Activated naive CD8-positive, alpha-beta T cell treated with anti-CD3 and anti-CD28 coated beads for 36 hours (primary cell): Measurements from ENCODE around the gene STPG4. TPM values are rescaled to one million over a fixed set of nuclear protein-coding genes. Genes with fewer than 3 reads are reported as not detected.
A peak's percentile ranks its signal among the peaks of the same experiment; 100 is the strongest.
"Not testable (repeated sequence)": the region's sequence is repeated elsewhere in the genome, so short reads cannot be mapped to it uniquely, and the experiment has no call there.

Experiments used
- DNase-seq: peaks from one replicate; pipeline ENCODE4 v3.0.0; 2021
- H3K27ac Mint-ChIP-seq: one replicate; pipeline ENCODE4 v1.8.0; 2022; ENCODE audit warnings: mild to moderate bottlenecking, moderate library complexity, mixed read lengths
- H3K27me3 Mint-ChIP-seq: one replicate; pipeline ENCODE4 v1.8.0; 2022; ENCODE audit warnings: mild to moderate bottlenecking, mixed read lengths
- H3K36me3 Mint-ChIP-seq: one replicate; pipeline ENCODE4 v1.8.0; 2021; ENCODE audit warnings: mild to moderate bottlenecking, mixed read lengths
- H3K4me1 Mint-ChIP-seq: one replicate; pipeline ENCODE4 v1.8.0; 2021; ENCODE audit warnings: mixed read lengths
- H3K4me3 Mint-ChIP-seq: one replicate; pipeline ENCODE4 v1.8.0; 2022; ENCODE audit warnings: mild to moderate bottlenecking, moderate library complexity, mixed read lengths
- H3K9me3 Mint-ChIP-seq: one replicate; pipeline ENCODE4 v1.8.0; 2022; ENCODE audit warnings: mixed read lengths
- total RNA-seq, 2 experiments: library from RNA; stranded (reverse); gene quantifications; one replicate each; pipeline ENCODE4 v1.2.3, GENCODE V29; 2021

Gene STPG4
- total RNA-seq, 2 experiments from 2014 or later: not detected

GRCh38 chr2:47181176-47181575 lies 26.1 kb upstream of the STPG4 start:
- H3K4me1 Mint-ChIP-seq: peaks cover 11% of the 10 kb centered on the region
- H3K9me3 Mint-ChIP-seq: no peaks in the 10 kb centered on the region
- H3K4me3 Mint-ChIP-seq: no peak overlapping the region
- H3K27me3 Mint-ChIP-seq: peaks cover 10% of the 10 kb centered on the region
- no peak overlapping the region for H3K27ac Mint-ChIP-seq
- no peak for DNase-seq
- peaks cover 5% of the 10 kb centered on the region for H3K36me3 Mint-ChIP-seq

- Mint-ChIP-seq H3K4me3 (no peak overlapping the region), H3K27me3 (peaks cover 11% of the 10 kb centered on the region), H3K4me1 (peaks cover 14% of the 10 kb centered on the region), H3K36me3 (peaks cover 10% of the 10 kb centered on the region), H3K27ac (no peak overlapping the region), H3K9me3 (no peaks in the 10 kb centered on the region)
- no peak for DNase-seq
These were observed 25.4 kb upstream of the STPG4 start for GRCh38 chr2:47180531-47180930.

- peaks cover 21% of the 10 kb centered on the region for H3K4me1 Mint-ChIP-seq
These were observed 24.3 kb upstream of the STPG4 start for GRCh38 chr2:47179388-47179787.

GRCh38 chr2:47178341-47178740 lies 23.2 kb upstream of the STPG4 start:
- Mint-ChIP-seq H3K27ac (no peak overlapping the region), H3K4me3 (no peak overlapping the region), H3K36me3 (peaks cover 28% of the 10 kb centered on the region), H3K4me1 (peaks cover 30% of the 10 kb centered on the region), H3K9me3 (no peaks in the 10 kb centered on the region), H3K27me3 (peaks cover 11% of the 10 kb centered on the region)
- DNase-seq: no peak

More at GRCh38 chr2:47179388-47179787, 24.3 kb upstream of the STPG4 start:
- no peaks in the 10 kb centered on the region for H3K9me3 Mint-ChIP-seq
- DNase-seq: no peak
- peaks cover 19% of the 10 kb centered on the region for H3K36me3 Mint-ChIP-seq
- H3K27me3 Mint-ChIP-seq: peaks cover 13% of the 10 kb centered on the region
- H3K27ac Mint-ChIP-seq: peak overlapping the region; percentile 23
- no peak overlapping the region for H3K4me3 Mint-ChIP-seq

- peak overlapping the region; percentile 100 for H3K27ac Mint-ChIP-seq
- peaks cover 11% of the 10 kb centered on the region for H3K27me3 Mint-ChIP-seq
- no peaks in the 10 kb centered on the region for H3K9me3 Mint-ChIP-seq
- H3K36me3 Mint-ChIP-seq: peaks cover 39% of the 10 kb centered on the region
- H3K4me1 Mint-ChIP-seq: peaks cover 38% of the 10 kb centered on the region
- no peak for DNase-seq
- H3K4me3 Mint-ChIP-seq: peak overlapping the region; percentile 100
These were observed 22.0 kb upstream of the STPG4 start for GRCh38 chr2:47177043-47177565.

- DNase-seq: peak; percentile 42
- H3K27me3 Mint-ChIP-seq: peaks cover 11% of the 10 kb centered on the region
These were observed 19.7 kb upstream of the STPG4 start for GRCh38 chr2:47174733-47175361.

GRCh38 chr2:47173986-47174732 lies 19.1 kb upstream of the STPG4 start:
- peak overlapping the region; percentile 65 for H3K27ac Mint-ChIP-seq
- no peak for DNase-seq

More at GRCh38 chr2:47174733-47175361, 19.7 kb upstream of the STPG4 start:
- peaks cover 52% of the 10 kb centered on the region for H3K4me1 Mint-ChIP-seq
- no peaks in the 10 kb centered on the region for H3K9me3 Mint-ChIP-seq
- peak overlapping the region; percentile 95 for H3K27ac Mint-ChIP-seq
- peak overlapping the region; percentile 96 for H3K4me3 Mint-ChIP-seq
- H3K36me3 Mint-ChIP-seq: peaks cover 53% of the 10 kb centered on the region

GRCh38 chr2:47172922-47173695 lies 18.0 kb upstream of the STPG4 start:
- Mint-ChIP-seq H3K9me3 (no peaks in the 10 kb centered on the region), H3K27me3 (peaks cover 11% of the 10 kb centered on the region), H3K4me3 (peak overlapping the region; percentile 96), H3K36me3 (peaks cover 61% of the 10 kb centered on the region), H3K4me1 (peaks cover 63% of the 10 kb centered on the region), H3K27ac (peak overlapping the region; percentile 6)
- DNase-seq: no peak

More at GRCh38 chr2:47173986-47174732, 19.1 kb upstream of the STPG4 start:
- Mint-ChIP-seq H3K36me3 (peaks cover 55% of the 10 kb centered on the region), H3K9me3 (no peaks in the 10 kb centered on the region), H3K4me3 (peak overlapping the region; percentile 96), H3K27me3 (peaks cover 11% of the 10 kb centered on the region), H3K4me1 (peaks cover 56% of the 10 kb centered on the region)

- Mint-ChIP-seq H3K27ac (no peak overlapping the region), H3K9me3 (no peaks in the 10 kb centered on the region), H3K27me3 (peaks cover 11% of the 10 kb centered on the region), H3K4me3 (peak overlapping the region; percentile 96), H3K4me1 (peaks cover 59% of the 10 kb centered on the region), H3K36me3 (peaks cover 63% of the 10 kb centered on the region)
- DNase-seq: no peak
These were observed 17.2 kb upstream of the STPG4 start for GRCh38 chr2:47172156-47172921.

- Mint-ChIP-seq H3K27ac (no peak overlapping the region), H3K36me3 (peaks cover 57% of the 10 kb centered on the region), H3K4me1 (peaks cover 59% of the 10 kb centered on the region), H3K9me3 (no peaks in the 10 kb centered on the region), H3K4me3 (no peak overlapping the region), H3K27me3 (no peaks in the 10 kb centered on the region)
- no peak for DNase-seq
These were observed 14.7 kb upstream of the STPG4 start for GRCh38 chr2:47169784-47170183.

- peaks cover 57% of the 10 kb centered on the region for H3K4me1 Mint-ChIP-seq
These were observed 13.8 kb upstream of the STPG4 start for GRCh38 chr2:47168895-47169294.

GRCh38 chr2:47167149-47167548 lies 12.0 kb upstream of the STPG4 start:
- H3K4me1 Mint-ChIP-seq: peaks cover 53% of the 10 kb centered on the region
- H3K4me3 Mint-ChIP-seq: no peak overlapping the region
- H3K27ac Mint-ChIP-seq: no peak overlapping the region
- no peak for DNase-seq
- H3K27me3 Mint-ChIP-seq: no peaks in the 10 kb centered on the region
- peaks cover 48% of the 10 kb centered on the region for H3K36me3 Mint-ChIP-seq
- H3K9me3 Mint-ChIP-seq: no peaks in the 10 kb centered on the region

More at GRCh38 chr2:47168895-47169294, 13.8 kb upstream of the STPG4 start:
- H3K36me3 Mint-ChIP-seq: peaks cover 54% of the 10 kb centered on the region
- H3K27ac Mint-ChIP-seq, DNase-seq, H3K4me3 Mint-ChIP-seq, H3K9me3 Mint-ChIP-seq, H3K27me3 Mint-ChIP-seq: not testable (repeated sequence)

GRCh38 chr2:47165001-47165555 lies 10.0 kb upstream of the STPG4 start:
- no peaks in the 10 kb centered on the region for H3K9me3 Mint-ChIP-seq
- H3K27ac Mint-ChIP-seq: peak overlapping the region; percentile 8
- peaks cover 43% of the 10 kb centered on the region for H3K4me1 Mint-ChIP-seq
- DNase-seq: no peak
- no peaks in the 10 kb centered on the region for H3K27me3 Mint-ChIP-seq
- peaks cover 52% of the 10 kb centered on the region for H3K36me3 Mint-ChIP-seq
- H3K4me3 Mint-ChIP-seq: no peak overlapping the region

- H3K27ac Mint-ChIP-seq: no peak overlapping the region
These were observed 7.7 kb upstream of the STPG4 start for GRCh38 chr2:47162780-47163179.

More at GRCh38 chr2:47162780-47163179, 7.7 kb upstream of the STPG4 start:
- no peak for DNase-seq
- peaks cover 33% of the 10 kb centered on the region for H3K4me1 Mint-ChIP-seq
- H3K9me3 Mint-ChIP-seq: no peaks in the 10 kb centered on the region
- no peaks in the 10 kb centered on the region for H3K27me3 Mint-ChIP-seq
- H3K36me3 Mint-ChIP-seq: peaks cover 51% of the 10 kb centered on the region
- no peak overlapping the region for H3K4me3 Mint-ChIP-seq
